HG02840 (cell line): ENCODE measurements around the gene ZNF214.

Experiments used
- ATAC-seq: cut with Tn5 transposase; IDR thresholded peaks from one replicate; pipeline ENCODE4 v1.9.1; 2021; ENCODE audit warnings: mild to moderate bottlenecking, moderate library complexity, moderate number of reproducible peaks; ENCODE audit not compliant: unreplicated experiment, low FRiP score

ZNF214 gene

GRCh38 chr11:7020183-7020917 lies at the start of gene ZNF214, which contains the start of gene NLRP14:
TSS of gene ZNF214 (minus strand) at chr11:7020346. CDS start at chr11:7002835, 17,511 bp downstream.
TSS of gene NLRP14 (plus strand) at chr11:7020479. CDS start at chr11:7038587, 18,108 bp downstream.
- no peak for ATAC-seq

DNA sequence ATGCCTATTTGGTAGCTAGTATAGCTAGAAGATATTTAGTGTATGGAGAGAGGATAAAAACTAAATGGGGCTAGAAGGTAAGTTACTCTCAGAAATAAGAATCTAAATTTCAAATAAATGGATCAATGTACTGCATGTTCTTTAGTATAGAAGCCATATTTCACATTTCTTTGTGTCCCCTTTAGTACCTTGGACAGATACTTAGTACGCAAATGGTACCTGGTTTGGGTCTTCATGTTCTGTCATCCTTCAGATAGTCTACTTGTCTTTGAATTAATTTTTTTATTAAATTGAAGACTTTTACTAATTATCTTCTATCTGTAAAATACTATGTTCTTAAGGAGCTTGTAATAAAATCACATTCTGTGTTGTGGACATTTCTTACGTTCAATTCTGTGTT lies 42.4 kb upstream of the ZNF214 start:
- no peak for ATAC-seq

DNA sequence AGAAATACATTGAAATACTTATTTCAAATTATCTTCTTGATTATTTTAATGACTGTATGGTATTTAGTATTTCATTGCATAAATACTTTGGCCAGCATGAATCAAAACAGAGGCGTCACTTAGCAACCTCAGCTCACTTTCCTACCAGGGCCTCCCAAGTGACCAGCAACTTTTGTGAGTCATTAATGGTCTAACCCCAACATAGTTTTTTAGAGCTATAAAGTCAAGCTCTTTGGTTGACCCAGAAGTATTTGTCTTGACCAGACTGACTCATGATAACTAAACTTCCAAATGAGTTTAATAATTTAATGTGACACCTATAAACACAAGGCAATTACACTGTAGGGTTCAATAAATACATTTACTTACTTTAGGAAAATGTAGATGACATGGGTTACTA lies 40.7 kb upstream of the ZNF214 start:
- ATAC-seq, result no peak

DNA sequence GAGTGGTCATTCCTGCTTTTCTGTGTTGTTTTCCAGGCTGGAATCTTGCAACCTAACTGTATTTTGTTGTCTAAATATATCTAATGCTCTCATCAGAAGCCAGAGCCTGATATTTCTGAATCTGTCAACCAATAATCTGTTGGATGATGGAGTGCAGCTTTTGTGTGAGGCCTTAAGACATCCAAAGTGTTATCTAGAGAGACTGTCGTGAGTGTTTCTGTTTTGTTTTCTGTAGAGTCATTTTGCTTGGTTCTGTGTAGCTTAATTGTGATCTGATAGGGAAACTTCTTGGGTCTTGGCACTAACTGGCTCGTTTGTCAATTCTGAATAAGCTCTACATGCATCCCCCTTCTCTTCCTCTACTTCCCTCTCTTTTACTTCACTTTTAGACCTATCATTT lies 37.5 kb upstream of the ZNF214 start:
- no peak for ATAC-seq

GRCh38 chr11:7056828-7057513 lies 36.8 kb upstream of the ZNF214 start:
- ATAC-seq, result no peak

DNA sequence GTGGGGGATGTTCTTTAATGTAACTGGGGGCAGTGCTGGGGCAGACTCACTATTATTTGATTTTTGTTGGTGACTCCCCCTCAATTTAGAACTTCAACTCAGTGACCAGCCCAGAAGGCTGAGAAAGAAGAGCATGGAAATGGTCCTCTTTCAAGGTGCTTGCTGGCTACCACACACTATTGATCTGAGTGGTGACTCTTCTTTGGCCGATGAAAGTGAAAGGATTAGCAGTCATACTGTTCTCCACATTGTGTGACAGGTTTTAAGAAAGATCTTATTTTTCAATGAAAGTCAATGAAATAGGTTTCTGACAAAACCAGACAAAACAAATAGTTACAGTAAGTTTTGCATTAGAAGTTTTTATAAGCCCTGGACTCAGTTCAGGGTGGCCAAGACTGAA lies 30.0 kb upstream of the ZNF214 start:
- ATAC-seq, result no peak

DNA sequence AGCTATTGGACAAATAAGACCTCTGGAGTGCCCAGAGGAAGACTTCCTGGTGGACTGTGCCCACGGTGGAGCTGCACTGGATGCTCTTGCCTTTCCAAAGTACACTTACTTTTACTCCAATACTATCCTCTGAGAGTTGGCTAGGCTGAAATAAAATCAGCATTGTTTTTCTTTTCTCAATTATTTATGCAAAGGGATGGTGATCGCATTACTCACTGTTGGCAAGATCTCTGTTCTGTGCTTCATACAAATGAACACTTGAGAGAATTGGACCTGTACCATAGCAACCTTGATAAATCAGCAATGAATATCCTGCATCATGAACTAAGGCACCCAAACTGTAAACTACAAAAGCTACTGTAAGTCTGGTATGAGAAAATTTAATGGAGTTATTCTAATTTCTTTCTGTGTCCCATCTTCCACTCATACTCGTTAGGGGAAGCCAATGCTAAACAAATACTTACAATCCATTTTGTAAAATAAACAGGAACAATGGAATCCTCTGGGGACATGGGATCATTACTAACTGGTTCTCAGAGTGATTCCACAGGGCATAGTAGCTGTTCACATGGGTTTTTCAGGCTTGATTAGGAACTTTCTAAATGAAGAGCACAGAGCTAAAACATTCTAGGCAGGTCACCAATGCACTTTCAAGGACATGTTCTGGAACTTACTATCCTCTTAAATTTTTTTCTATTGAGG lies 26.5 kb upstream of the ZNF214 start:
- ATAC-seq, result no peak

DNA sequence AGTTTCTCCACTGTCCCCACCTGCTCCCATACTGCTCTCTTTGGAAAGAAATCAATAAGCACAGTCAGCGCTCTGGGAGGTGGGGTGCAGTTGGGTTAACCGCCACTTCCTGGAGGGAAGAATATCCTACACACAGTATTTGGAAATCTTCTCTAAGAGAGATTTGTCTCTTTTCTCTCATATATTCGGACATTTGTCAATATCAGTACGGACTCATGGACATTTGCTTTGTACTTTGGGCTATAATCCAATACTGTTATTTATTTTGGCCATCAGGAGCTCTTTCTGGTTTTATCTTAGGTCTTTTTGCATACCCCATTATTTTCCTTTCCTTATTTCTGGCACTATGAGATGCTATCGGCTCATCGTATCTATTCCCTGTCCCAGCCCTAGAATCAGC lies 13.9 kb upstream of the ZNF214 start:
- ATAC-seq, result no peak

GRCh38 chr11:7032692-7033091 lies 12.5 kb upstream of the ZNF214 start:
- no peak for ATAC-seq

DNA sequence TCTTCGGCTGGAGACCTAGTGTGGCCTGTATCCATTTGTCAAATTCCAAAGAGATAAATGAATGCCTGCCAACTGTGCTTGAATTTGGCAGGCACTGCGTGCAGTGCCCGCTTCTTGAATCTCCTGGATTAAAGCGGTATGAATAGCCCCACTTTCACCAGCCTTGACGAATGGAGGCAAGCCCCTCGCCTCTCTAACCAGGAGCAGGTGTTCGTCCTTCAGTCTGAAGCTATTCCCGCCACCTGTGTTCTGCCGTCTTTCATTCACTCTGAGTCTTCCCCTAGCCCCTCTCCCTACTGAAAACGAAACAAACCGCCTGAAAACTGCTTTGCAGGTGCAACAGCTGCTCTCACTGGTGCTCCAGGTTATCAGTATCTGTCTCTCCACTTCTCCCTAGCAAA lies 11.3 kb upstream of the ZNF214 start:
- no peak for ATAC-seq

- ATAC-seq, result no peak
Measured at GRCh38 chr11:7030836-7031235, 10.7 kb upstream of the ZNF214 start.

GRCh38 chr11:7028141-7028540 lies 8.0 kb upstream of the ZNF214 start:
- ATAC-seq, result no peak

DNA sequence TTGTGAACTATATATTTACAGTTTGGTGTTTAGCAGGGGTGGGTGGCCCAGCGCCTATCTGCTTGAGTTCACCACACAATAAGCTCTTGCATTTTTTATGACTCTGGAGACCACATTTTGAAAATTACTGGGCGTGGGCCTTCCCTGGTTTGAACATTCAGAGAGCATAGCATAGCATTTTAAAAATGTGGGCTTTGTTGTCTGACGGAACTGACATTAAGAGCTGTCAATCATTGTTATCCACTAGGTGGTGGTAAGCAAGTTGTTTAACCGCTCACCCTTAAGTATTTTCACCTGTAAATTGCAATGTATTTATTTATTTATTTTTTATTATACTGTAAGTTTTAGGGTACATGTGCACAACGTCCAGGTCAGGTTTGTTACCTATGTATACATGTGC lies 1.2 kb upstream of the ZNF214 start:
- ATAC-seq, result no peak

GRCh38 chr11:7019500-7020182 lies 505 bp downstream of the ZNF214 start:
- no peak for ATAC-seq

DNA sequence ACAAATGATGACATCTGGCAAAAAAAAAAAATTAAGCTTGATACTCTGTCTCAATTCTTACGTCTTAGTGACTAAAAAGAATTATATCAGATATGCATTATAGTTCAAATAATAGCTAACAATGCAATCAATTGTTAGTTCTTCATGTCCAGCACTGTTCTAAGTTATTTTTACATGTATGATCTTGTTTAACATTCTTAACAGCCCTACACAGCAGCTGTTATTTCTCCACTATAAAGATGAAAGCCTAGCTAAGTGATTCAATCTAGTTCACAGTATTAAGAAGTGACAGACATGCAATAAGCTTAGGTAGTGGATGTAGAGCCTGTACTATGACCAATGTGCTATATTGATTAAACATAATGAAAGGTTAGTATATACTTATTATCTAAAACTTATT lies 4.1 kb downstream of the ZNF214 start:
- no peak for ATAC-seq

- no peak for ATAC-seq
Measured at GRCh38 chr11:7014118-7014517, 6.0 kb downstream of the ZNF214 start.

- no peak for ATAC-seq
Measured at GRCh38 chr11:7004482-7004881, 15.7 kb downstream of the ZNF214 start.

GRCh38 chr11:6995703-6996102 lies 24.4 kb downstream of the ZNF214 start:
- ATAC-seq, result no peak

DNA sequence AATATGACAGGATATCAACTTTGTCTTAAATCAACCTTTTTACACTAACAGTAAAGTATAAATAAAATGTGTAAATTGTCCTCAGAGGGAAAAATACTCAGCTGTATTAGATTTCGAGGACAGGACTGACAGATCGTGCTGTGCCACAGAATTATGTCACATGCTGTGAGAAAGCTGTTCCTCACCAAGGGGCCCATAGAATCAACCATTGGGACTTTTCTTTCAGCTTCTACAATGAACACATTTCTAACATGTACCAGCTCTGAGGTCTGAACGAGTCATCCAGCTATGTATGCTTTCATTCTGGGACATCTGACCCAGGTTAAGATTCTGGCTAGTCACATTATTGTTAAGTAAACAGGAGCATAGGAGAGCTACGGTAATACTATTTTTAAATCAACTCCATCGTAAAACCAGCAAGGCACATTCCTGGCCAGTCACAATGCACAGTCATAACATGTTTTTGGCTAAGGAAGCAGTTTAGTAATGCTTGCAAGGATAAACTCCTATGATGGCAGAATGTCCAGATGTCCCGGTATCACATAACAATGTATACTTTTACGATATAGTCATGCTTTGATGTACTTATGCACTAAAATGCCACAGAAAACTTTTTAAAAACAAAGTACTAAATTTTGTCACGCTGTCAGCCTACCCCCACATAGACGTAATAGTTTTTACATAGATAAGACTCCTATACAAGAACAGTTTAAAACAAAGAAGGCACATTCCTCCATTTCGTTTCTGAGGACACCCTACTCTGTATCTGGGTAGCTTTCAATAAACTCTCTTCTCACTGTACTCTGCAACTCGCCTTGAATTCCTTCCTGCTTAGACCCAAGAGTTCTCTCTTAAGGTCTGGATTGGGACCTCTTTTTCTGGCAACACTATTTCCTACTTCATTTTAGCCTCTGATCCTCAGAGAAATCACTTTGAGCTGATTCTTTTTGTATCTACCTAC lies 27.4 kb downstream of the ZNF214 start:
- ATAC-seq, result no peak

GRCh38 chr11:6992026-6992425 lies 28.1 kb downstream of the ZNF214 start:
- no peak for ATAC-seq
